Lower leg skin (tissue), 4 donors: ENCODE data around the gene IL17RC. TPM values are rescaled to one million over a fixed set of nuclear protein-coding genes. Genes with fewer than 3 reads are reported as not detected.

Source experiments
- DNase-seq, 2 donors: peaks; one replicate each; pipeline ENCODE4 v3.0.0-alpha.2; 2019; ENCODE audit warnings: low spot score in 2 of 2
- H3K4me3 ChIP-seq: fragments of 200-600 bp; sonication (generic); 2 replicates; pipeline ENCODE4 v1.5.1; 2017; ENCODE audit warnings: mild to moderate bottlenecking, low read depth; ENCODE audit not compliant: poor library complexity, severe bottlenecking
- CTCF ChIP-seq, 3 donors: fragments of 450-650 bp; IDR thresholded peaks; one replicate each; pipeline ENCODE4 v1.5.1; 2016; ENCODE audit warnings: antibody characterized with exemption in 3 of 3, mild to moderate bottlenecking in 3 of 3, moderate library complexity in 2 of 3
- POLR2A ChIP-seq, 2 donors: fragments of 450-650 bp; IDR thresholded peaks; one replicate each; pipeline ENCODE4 v1.6.1; 2016 to 2017; ENCODE audit warnings: antibody characterized with exemption in 2 of 2, mild to moderate bottlenecking in 1 of 2, moderate library complexity in 1 of 2
- WGBS, 2 donors: methylation state at CpG; one replicate each; pipeline ENCODE4 v1.1.5; 2018; 5-methylcytosine and 5-hydroxymethylcytosine counted together
- intact Hi-C: fragments of 100-400 bp; cut with DNase I; formaldehyde crosslinking; loops from one replicate; pipeline ENCODE4 v1.15.0; 2023; ENCODE audit warnings: low total_unique reads
- total RNA-seq, 4 donors: library from RNA; depleted of rRNA; stranded (reverse); fragments of >200 nt; gene quantifications; one replicate each; pipeline ENCODE4 v1.1.0, GENCODE V29; 2016

Gene IL17RC
- total RNA-seq, 4 donors from 2014 or later, result 95.5 to 155 (median 113) TPM

GRCh38 chr3:9955067-9955502 lies 38.2 kb downstream of the IL17RC start:
- DNase-seq, result no peak
- WGBS, 2 donors, result 48 to 50% methylated on average over 11 to 12 of the region's 12 CpGs
- H3K4me3 ChIP-seq, result no peak overlapping the region
- TF ChIP-seq CTCF (IDR thresholded peaks at IDR 0.05), result no peak
- no peak for TF ChIP-seq POLR2A (IDR thresholded peaks at IDR 0.05)
- intact Hi-C loops, result no loop called here

GRCh38 chr3:9955611-9956352 lies 38.9 kb downstream of the IL17RC start:
- intact Hi-C loops, result no loop called here
- WGBS, 2 donors, result 74 to 80% methylated on average over 5 of the region's 5 CpGs
- TF ChIP-seq POLR2A (IDR thresholded peaks at IDR 0.05) (no peak), CTCF (IDR thresholded peaks at IDR 0.05) (no peak)
- no peak for DNase-seq
- H3K4me3 ChIP-seq, result no peak overlapping the region

- TF ChIP-seq CTCF (IDR thresholded peaks at IDR 0.05) (no peak), POLR2A (IDR thresholded peaks at IDR 0.05) (no peak)
- intact Hi-C loops, result no loop called here
- DNase-seq, result peak in 1 of 2 donors; percentile 39
- no peak overlapping the region for H3K4me3 ChIP-seq
- WGBS, 2 donors, result 49 to 53% methylated on average over 5 of the region's 5 CpGs
Measured at GRCh38 chr3:9957214-9957613, 40.3 kb downstream of the IL17RC start.

- TF ChIP-seq CTCF (IDR thresholded peaks at IDR 0.05), result no peak
- TF ChIP-seq POLR2A (IDR thresholded peaks at IDR 0.05), result no peak
- WGBS, 2 donors, result 91 to 92% methylated on average over 6 of the region's 6 CpGs
- DNase-seq, result no peak
- intact Hi-C loops, result no loop called here
- no peak overlapping the region for H3K4me3 ChIP-seq
Measured at GRCh38 chr3:9965200-9965875, 48.4 kb downstream of the IL17RC start.

GRCh38 chr3:9966841-9967240 lies 49.9 kb downstream of the IL17RC start:
- intact Hi-C loops, result no loop called here

More at GRCh38 chr3:9966841-9967240, 49.9 kb downstream of the IL17RC start:
- no peak for DNase-seq
- WGBS, 2 donors, result 98 to 99% methylated on average over 2 of the region's 2 CpGs
- TF ChIP-seq CTCF (IDR thresholded peaks at IDR 0.05), result no peak
- no peak for TF ChIP-seq POLR2A (IDR thresholded peaks at IDR 0.05)
- H3K4me3 ChIP-seq, result no peak overlapping the region
